ENCODE measurements around the gene MX2.
"Not testable (repeated sequence)": the region's sequence is repeated elsewhere in the genome, so short reads cannot be mapped to it uniquely, and the experiment has no call there.

Gene MX2

GRCh38 chr21:41361786-41362604, at the start of gene MX2:
Gene MX2 (plus strand): TSS chr21:41362027. CDS start chr21:41376907, 14,880 bp downstream.
- H3K27ac Mint-ChIP-seq = peak within 1 kb of the TSS; percentile 94
- no peaks in the 10 kb centered on the region for H3K27me3 Mint-ChIP-seq
- H3K4me3 Mint-ChIP-seq = peak within 1 kb of the TSS; percentile 81
- DNase-seq (peak; percentile 67), ATAC-seq (peak; percentile 87)
- H3K4me1 Mint-ChIP-seq = peaks cover 54% of the 10 kb centered on the region
- H3K9me3 Mint-ChIP-seq = no peaks in the 10 kb centered on the region
- H3K36me3 Mint-ChIP-seq (ENCODE audit: low read depth) = peaks cover 6% of the 10 kb centered on the region

GRCh38 chr21:41313285-41314164, 48.3 kb upstream of the MX2 start:
- DNase-seq; H3K4me3 Mint-ChIP-seq; H3K27ac Mint-ChIP-seq; ATAC-seq; H3K9me3 Mint-ChIP-seq; H3K4me1 Mint-ChIP-seq; H3K36me3 Mint-ChIP-seq (ENCODE audit: low read depth): not testable (repeated sequence)
- peaks cover 43% of the 10 kb centered on the region for H3K27me3 Mint-ChIP-seq

- H3K27me3 Mint-ChIP-seq = peaks cover 42% of the 10 kb centered on the region
- H3K36me3 Mint-ChIP-seq (ENCODE audit: low read depth) = no peaks in the 10 kb centered on the region
- no peak overlapping the region for H3K4me3 Mint-ChIP-seq
- DNase-seq (no peak), ATAC-seq (no peak)
- peaks cover 6% of the 10 kb centered on the region for H3K4me1 Mint-ChIP-seq
- H3K27ac Mint-ChIP-seq = no peak overlapping the region
- H3K9me3 Mint-ChIP-seq = no peaks in the 10 kb centered on the region
These were observed 46.1 kb upstream of the MX2 start for GRCh38 chr21:41315726-41316125.

GRCh38 chr21:41316200-41317062, 45.4 kb upstream of the MX2 start, which contains the start of gene FAM3B:
Gene FAM3B (plus strand): TSS chr21:41316801. CDS start chr21:41316880, 79 bp downstream.
- Mint-ChIP-seq H3K9me3 (no peaks in the 10 kb centered on the region), H3K4me3 (no peak within 1 kb of the TSS), H3K27me3 (peaks cover 42% of the 10 kb centered on the region), H3K36me3 (ENCODE audit: low read depth) (no peaks in the 10 kb centered on the region), H3K27ac (no peak within 1 kb of the TSS), H3K4me1 (peaks cover 10% of the 10 kb centered on the region)
- ATAC-seq = no peak
- no peak for DNase-seq

- ATAC-seq = no peak
- Mint-ChIP-seq H3K4me1 (peaks cover 15% of the 10 kb centered on the region), H3K9me3 (no peaks in the 10 kb centered on the region), H3K27ac (no peak overlapping the region), H3K36me3 (ENCODE audit: low read depth) (no peaks in the 10 kb centered on the region), H3K4me3 (no peak overlapping the region), H3K27me3 (peaks cover 39% of the 10 kb centered on the region)
- DNase-seq = no peak
These were observed 44.8 kb upstream of the MX2 start for GRCh38 chr21:41317063-41317392.

GRCh38 chr21:41317458-41317857, 44.4 kb upstream of the MX2 start:
- DNase-seq = no peak
- Mint-ChIP-seq H3K27me3 (peaks cover 39% of the 10 kb centered on the region), H3K4me1 (peaks cover 15% of the 10 kb centered on the region), H3K4me3 (no peak overlapping the region), H3K27ac (no peak overlapping the region), H3K36me3 (ENCODE audit: low read depth) (no peaks in the 10 kb centered on the region), H3K9me3 (no peaks in the 10 kb centered on the region)
- no peak for ATAC-seq

- Mint-ChIP-seq H3K36me3 (ENCODE audit: low read depth) (no peaks in the 10 kb centered on the region), H3K4me1 (peaks cover 15% of the 10 kb centered on the region), H3K27ac (no peak overlapping the region), H3K27me3 (peaks cover 37% of the 10 kb centered on the region), H3K9me3 (no peaks in the 10 kb centered on the region), H3K4me3 (no peak overlapping the region)
- ATAC-seq = no peak
- no peak for DNase-seq
These were observed 43.6 kb upstream of the MX2 start for GRCh38 chr21:41318218-41318617.

- Mint-ChIP-seq H3K4me1 (peaks cover 15% of the 10 kb centered on the region), H3K27me3 (peaks cover 37% of the 10 kb centered on the region), H3K27ac (no peak overlapping the region), H3K4me3 (no peak overlapping the region), H3K9me3 (no peaks in the 10 kb centered on the region), H3K36me3 (ENCODE audit: low read depth) (no peaks in the 10 kb centered on the region)
- DNase-seq (no peak), ATAC-seq (no peak)
These were observed 42.6 kb upstream of the MX2 start for GRCh38 chr21:41319273-41319672.

GRCh38 chr21:41321211-41321907, 40.5 kb upstream of the MX2 start:
- no peaks in the 10 kb centered on the region for H3K9me3 Mint-ChIP-seq
- ATAC-seq = peak; percentile 50

GRCh38 chr21:41321908-41322495, 39.8 kb upstream of the MX2 start:
- Mint-ChIP-seq H3K4me3 (no peak overlapping the region), H3K9me3 (no peaks in the 10 kb centered on the region), H3K27ac (no peak overlapping the region), H3K27me3 (peaks cover 16% of the 10 kb centered on the region), H3K4me1 (peaks cover 12% of the 10 kb centered on the region), H3K36me3 (ENCODE audit: low read depth) (no peaks in the 10 kb centered on the region)
- ATAC-seq (no peak), DNase-seq (no peak)

More at GRCh38 chr21:41321211-41321907, 40.5 kb upstream of the MX2 start:
- Mint-ChIP-seq H3K36me3 (ENCODE audit: low read depth) (no peaks in the 10 kb centered on the region), H3K4me3 (no peak overlapping the region), H3K4me1 (peaks cover 12% of the 10 kb centered on the region), H3K27me3 (peaks cover 18% of the 10 kb centered on the region), H3K27ac (no peak overlapping the region)
- DNase-seq = peak; percentile 15

GRCh38 chr21:41322496-41323382, 39.1 kb upstream of the MX2 start:
- Mint-ChIP-seq H3K27me3 (peaks cover 9% of the 10 kb centered on the region), H3K27ac (no peak overlapping the region), H3K4me3 (no peak overlapping the region), H3K36me3 (ENCODE audit: low read depth) (no peaks in the 10 kb centered on the region), H3K4me1 (peaks cover 8% of the 10 kb centered on the region), H3K9me3 (no peaks in the 10 kb centered on the region)
- DNase-seq (no peak), ATAC-seq (no peak)

- H3K4me3 Mint-ChIP-seq = no peak overlapping the region
- no peaks in the 10 kb centered on the region for H3K36me3 Mint-ChIP-seq (ENCODE audit: low read depth)
- DNase-seq (no peak), ATAC-seq (no peak)
- no peaks in the 10 kb centered on the region for H3K9me3 Mint-ChIP-seq
- no peak overlapping the region for H3K27ac Mint-ChIP-seq
- no peaks in the 10 kb centered on the region for H3K27me3 Mint-ChIP-seq
- peaks cover 8% of the 10 kb centered on the region for H3K4me1 Mint-ChIP-seq
These were observed 36.5 kb upstream of the MX2 start for GRCh38 chr21:41325138-41325912.

All from activated naive CD8-positive, alpha-beta T cell treated with anti-CD3 and anti-CD28 coated beads, Interleukin-2, amount 50 U/mL, for 24 hours (primary cell).